Endothelial cell (in vitro differentiated cells): ENCODE measurements around the gene SLC35A3. TPM values are rescaled to one million over a fixed set of nuclear protein-coding genes. Genes with fewer than 3 reads are reported as not detected.

ENCODE experiments used
- DNase-seq: peaks from one replicate; pipeline ENCODE4 v3.0.0; 2021; ENCODE audit warnings: low spot score
- H3K27ac Mint-ChIP-seq: one replicate; pipeline ENCODE4 v1.8.0; 2021; ENCODE audit warnings: mixed read lengths, inconsistent platforms; ENCODE audit not compliant: unreplicated experiment
- H3K27me3 Mint-ChIP-seq: one replicate; pipeline ENCODE4 v1.8.0; 2021; ENCODE audit warnings: mild to moderate bottlenecking, moderate library complexity, mixed read lengths, inconsistent platforms; ENCODE audit not compliant: unreplicated experiment
- H3K36me3 Mint-ChIP-seq: one replicate; pipeline ENCODE4 v1.8.0; 2021; ENCODE audit warnings: mild to moderate bottlenecking, low read depth, mixed read lengths, inconsistent platforms; ENCODE audit not compliant: unreplicated experiment
- H3K4me1 Mint-ChIP-seq: one replicate; pipeline ENCODE4 v1.8.0; 2021; ENCODE audit warnings: mild to moderate bottlenecking, mixed read lengths, inconsistent platforms; ENCODE audit not compliant: unreplicated experiment
- H3K4me3 Mint-ChIP-seq: one replicate; pipeline ENCODE4 v1.8.0; 2021; ENCODE audit warnings: mild to moderate bottlenecking, mixed read lengths, inconsistent platforms; ENCODE audit not compliant: unreplicated experiment
- H3K9me3 Mint-ChIP-seq: one replicate; pipeline ENCODE4 v1.8.0; 2021; ENCODE audit warnings: mixed read lengths, inconsistent platforms; ENCODE audit not compliant: unreplicated experiment
- CTCF ChIP-seq: fragments of 200-600 bp; sonication (generic); IDR thresholded peaks from one replicate; pipeline ENCODE4 v1.5.0; 2021; ENCODE audit warnings: antibody characterized with exemption; ENCODE audit not compliant: unreplicated experiment
- long read RNA-seq: library from polyadenylated mRNA; unstranded; transcript quantifications from one replicate; pipeline ENCODE4 v2.0.0, GENCODE V29; 2020; ENCODE audit not compliant: unreplicated experiment
- total RNA-seq: library from RNA; stranded (reverse); fragmentation: NEBNext Ultra II Directional; extraction: Animal tissue kit (Norgen Biotek cat#: 25700); gene quantifications from one replicate; pipeline ENCODE4 v1.2.1, GENCODE V29; 2021; ENCODE audit not compliant: unreplicated experiment

The SLC35A3 gene
- total RNA-seq, result 19.0 TPM
- long read RNA-seq, full-length matches to known transcripts, result 4 of 5 reads
- long read RNA-seq, partial matches to known transcripts, result 0 of 5 reads
- long read RNA-seq, other reads (novel, unspliced or antisense), result 1 of 5 reads

- peaks cover 9% of the 10 kb centered on the region for H3K27me3 Mint-ChIP-seq
- peak within 1 kb of the TSS; percentile 80 for H3K27ac Mint-ChIP-seq
- H3K9me3 Mint-ChIP-seq, result no peaks in the 10 kb centered on the region
- H3K4me1 Mint-ChIP-seq, result peaks cover 18% of the 10 kb centered on the region
- no peak for TF ChIP-seq CTCF
- no peaks in the 10 kb centered on the region for H3K36me3 Mint-ChIP-seq
- DNase-seq, result peak; percentile 67
- H3K4me3 Mint-ChIP-seq, result peak within 1 kb of the TSS; percentile 100
These were observed at the start of gene SLC35A3 for GRCh38 chr1:99969729-99970621. SLC35A3 (plus strand) TSS chr1:99969996; CDS start chr1:99993555, 23,559 bp downstream.

- Mint-ChIP-seq H3K27me3 (no peaks in the 10 kb centered on the region), H3K36me3 (no peaks in the 10 kb centered on the region), H3K4me3 (no peak overlapping the region), H3K27ac (no peak overlapping the region), H3K9me3 (no peaks in the 10 kb centered on the region), H3K4me1 (peaks cover 2% of the 10 kb centered on the region)
- no peak for TF ChIP-seq CTCF
- no peak for DNase-seq
These were observed 35.0 kb upstream of the SLC35A3 start for GRCh38 chr1:99934801-99935200.

GRCh38 chr1:99935534-99935933 lies 34.3 kb upstream of the SLC35A3 start:
- no peak for TF ChIP-seq CTCF
- no peak for DNase-seq
- no peak overlapping the region for H3K27ac Mint-ChIP-seq
- H3K9me3 Mint-ChIP-seq, result no peaks in the 10 kb centered on the region
- H3K4me1 Mint-ChIP-seq, result no peaks in the 10 kb centered on the region
- H3K4me3 Mint-ChIP-seq, result no peak overlapping the region
- H3K27me3 Mint-ChIP-seq, result no peaks in the 10 kb centered on the region
- no peaks in the 10 kb centered on the region for H3K36me3 Mint-ChIP-seq

GRCh38 chr1:99936071-99936470 lies 33.7 kb upstream of the SLC35A3 start:
- H3K27ac Mint-ChIP-seq, result no peak overlapping the region
- H3K4me1 Mint-ChIP-seq, result no peaks in the 10 kb centered on the region
- TF ChIP-seq CTCF, result no peak
- H3K4me3 Mint-ChIP-seq, result no peak overlapping the region
- no peaks in the 10 kb centered on the region for H3K36me3 Mint-ChIP-seq
- DNase-seq, result no peak
- no peaks in the 10 kb centered on the region for H3K9me3 Mint-ChIP-seq
- no peaks in the 10 kb centered on the region for H3K27me3 Mint-ChIP-seq

- Mint-ChIP-seq H3K36me3 (no peaks in the 10 kb centered on the region), H3K27ac (no peak overlapping the region), H3K9me3 (no peaks in the 10 kb centered on the region), H3K4me3 (no peak overlapping the region), H3K4me1 (peaks cover 7% of the 10 kb centered on the region), H3K27me3 (no peaks in the 10 kb centered on the region)
- DNase-seq, result no peak
- no peak for TF ChIP-seq CTCF
These were observed 27.1 kb upstream of the SLC35A3 start for GRCh38 chr1:99942723-99943122.
